Ishikawa (cell line): ENCODE results near the gene SELENOP.

Experiments
- FOXM1 ChIP-seq: IDR thresholded peaks from 2 replicates; pipeline ENCODE4 v1.6.1; 2012; ENCODE audit warnings: low read depth, borderline replicate concordance
- YY1 ChIP-seq: IDR thresholded peaks from 2 replicates; pipeline ENCODE4 v1.6.1; 2012; ENCODE audit warnings: low read depth
- TF ChIP-seq, protein P1 (sequence below): IDR thresholded peaks from 2 replicates; pipeline ENCODE4 v1.6.1; 2012
- TF ChIP-seq, protein P2 (sequence below): IDR thresholded peaks from 2 replicates; pipeline ENCODE4 v1.6.1; 2012; ENCODE audit warnings: low read depth, mild to moderate bottlenecking

DNA sequence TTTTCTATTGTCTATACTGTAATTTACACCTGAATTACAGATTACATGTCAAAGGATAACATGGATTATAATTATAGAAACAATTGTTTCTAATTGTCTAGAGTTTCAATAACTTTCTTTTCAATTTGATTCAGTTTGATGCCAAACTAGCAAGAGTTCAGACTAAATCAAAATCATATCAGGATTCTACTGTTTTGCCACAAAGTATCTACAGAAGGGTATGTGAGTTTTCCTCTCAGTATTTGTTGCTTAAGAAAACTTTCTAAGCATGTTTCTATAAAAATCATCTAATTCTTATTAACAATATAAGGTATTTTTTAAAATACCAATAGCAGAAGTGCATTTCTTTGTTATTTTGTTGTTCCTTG is 12.5 kb downstream of the SELENOP start:
- TF ChIP-seq FOXM1 (no peak), YY1 (no peak)
- TF ChIP-seq, protein P1, sequence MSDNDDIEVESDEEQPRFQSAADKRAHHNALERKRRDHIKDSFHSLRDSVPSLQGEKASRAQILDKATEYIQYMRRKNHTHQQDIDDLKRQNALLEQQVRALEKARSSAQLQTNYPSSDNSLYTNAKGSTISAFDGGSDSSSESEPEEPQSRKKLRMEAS: no peak
- TF ChIP-seq, protein P2, sequence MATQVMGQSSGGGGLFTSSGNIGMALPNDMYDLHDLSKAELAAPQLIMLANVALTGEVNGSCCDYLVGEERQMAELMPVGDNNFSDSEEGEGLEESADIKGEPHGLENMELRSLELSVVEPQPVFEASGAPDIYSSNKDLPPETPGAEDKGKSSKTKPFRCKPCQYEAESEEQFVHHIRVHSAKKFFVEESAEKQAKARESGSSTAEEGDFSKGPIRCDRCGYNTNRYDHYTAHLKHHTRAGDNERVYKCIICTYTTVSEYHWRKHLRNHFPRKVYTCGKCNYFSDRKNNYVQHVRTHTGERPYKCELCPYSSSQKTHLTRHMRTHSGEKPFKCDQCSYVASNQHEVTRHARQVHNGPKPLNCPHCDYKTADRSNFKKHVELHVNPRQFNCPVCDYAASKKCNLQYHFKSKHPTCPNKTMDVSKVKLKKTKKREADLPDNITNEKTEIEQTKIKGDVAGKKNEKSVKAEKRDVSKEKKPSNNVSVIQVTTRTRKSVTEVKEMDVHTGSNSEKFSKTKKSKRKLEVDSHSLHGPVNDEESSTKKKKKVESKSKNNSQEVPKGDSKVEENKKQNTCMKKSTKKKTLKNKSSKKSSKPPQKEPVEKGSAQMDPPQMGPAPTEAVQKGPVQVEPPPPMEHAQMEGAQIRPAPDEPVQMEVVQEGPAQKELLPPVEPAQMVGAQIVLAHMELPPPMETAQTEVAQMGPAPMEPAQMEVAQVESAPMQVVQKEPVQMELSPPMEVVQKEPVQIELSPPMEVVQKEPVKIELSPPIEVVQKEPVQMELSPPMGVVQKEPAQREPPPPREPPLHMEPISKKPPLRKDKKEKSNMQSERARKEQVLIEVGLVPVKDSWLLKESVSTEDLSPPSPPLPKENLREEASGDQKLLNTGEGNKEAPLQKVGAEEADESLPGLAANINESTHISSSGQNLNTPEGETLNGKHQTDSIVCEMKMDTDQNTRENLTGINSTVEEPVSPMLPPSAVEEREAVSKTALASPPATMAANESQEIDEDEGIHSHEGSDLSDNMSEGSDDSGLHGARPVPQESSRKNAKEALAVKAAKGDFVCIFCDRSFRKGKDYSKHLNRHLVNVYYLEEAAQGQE: no peak
